ENCODE measurements around the gene FBXW10. TPM values are rescaled to one million over a fixed set of nuclear protein-coding genes. Genes with fewer than 3 reads are reported as not detected.
"Not testable (repeated sequence)": the region's sequence is repeated elsewhere in the genome, so short reads cannot be mapped to it uniquely, and the experiment has no call there.

Gene FBXW10
- total and polyA plus RNA-seq, 2 of the 4 experiments (the other 2 are of a cell fraction) = not detected

DNA sequence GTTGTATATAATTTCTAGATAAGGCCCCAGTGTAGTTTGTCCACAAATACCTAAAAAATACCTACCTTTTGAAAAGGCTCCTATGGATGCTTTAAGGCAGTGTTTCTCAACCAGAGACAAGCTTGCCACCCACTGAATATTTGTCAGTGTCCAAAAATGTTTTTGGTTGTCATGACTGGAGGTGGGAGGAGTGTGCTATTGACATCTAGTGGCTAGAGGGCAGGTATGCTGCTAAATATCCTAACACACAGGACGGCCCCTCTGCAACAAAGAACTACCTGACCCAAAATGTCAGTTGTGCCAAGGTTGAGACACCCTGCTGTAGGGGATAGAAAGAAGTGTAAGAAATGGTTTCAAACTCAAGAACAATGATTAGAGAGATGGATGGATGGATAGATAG, 47.5 kb downstream of the FBXW10 start:
- H3K27me3 ChIP-seq (ENCODE audit: control insufficient read depth, insufficient read depth, low read length); H2BK20ac ChIP-seq (ENCODE audit: low read depth, low read length); H3K4me1 ChIP-seq (ENCODE audit: control insufficient read depth, insufficient read depth, low read length); H2AK5ac ChIP-seq (ENCODE audit: low read depth, low read length); H3K9ac ChIP-seq (ENCODE audit: low read depth, low read length); POLR2A ChIA-PET (ENCODE audit: unreplicated experiment); H3K4me2 ChIP-seq (ENCODE audit: low read depth, low read length); in situ Hi-C loops (cut with MboI; ENCODE audit: low sequenced_read_pairs); H3K9me1 ChIP-seq (ENCODE audit: insufficient read depth, low read length); H3K9me3 ChIP-seq (ENCODE audit: control insufficient read depth, insufficient read depth, low read length); H3K36me3 ChIP-seq (ENCODE audit: control insufficient read depth, insufficient read depth, low read length); H4K20me1 ChIP-seq (ENCODE audit: insufficient read depth, low read length); intact Hi-C loops (cut with micrococcal nuclease); H3K4ac ChIP-seq (ENCODE audit: low read depth, low read length); H4K91ac ChIP-seq (ENCODE audit: insufficient read depth, low read depth, low read length); DNase-seq; H3K56ac ChIP-seq (ENCODE audit: extremely low read depth, insufficient read depth, low read length); CTCF ChIA-PET; H4K8ac ChIP-seq (ENCODE audit: low read depth in 2 of 2, low read length in 2 of 2); H2BK120ac ChIP-seq (ENCODE audit: low read depth, low read length); H2BK15ac ChIP-seq (ENCODE audit: low read depth, low read length); H2AK9ac ChIP-seq (replicated peaks; ENCODE audit: low read depth, low read length, poor library complexity); BruUV-seq (replicated peaks); H3K4me3 ChIP-seq (ENCODE audit: insufficient read depth, low read depth, low read length); ATAC-seq (ENCODE audit: low read depth); H4K5ac ChIP-seq (ENCODE audit: low read depth, low read length); H3K23ac ChIP-seq (ENCODE audit: low read depth, low read length); dilution Hi-C loops (cut with HindIII; ENCODE audit: low sequenced_read_pairs, unreplicated experiment); H2AFZ ChIP-seq (replicated peaks; ENCODE audit: low read length, poor library complexity); H3K14ac ChIP-seq (replicated peaks; ENCODE audit: low read depth, low read length); H3K18ac ChIP-seq (ENCODE audit: low read depth, low read length); H3K27ac ChIP-seq (ENCODE audit: insufficient read depth, low read length); H2BK5ac ChIP-seq (ENCODE audit: low read depth, low read length, poor library complexity, severe bottlenecking): not testable (repeated sequence)
- H3K79me1 ChIP-seq (ENCODE audit: low read depth in 1 of 2, low read length in 2 of 2) = peaks cover 0 to 10% of the 10 kb centered on the region in 2 experiments; a peak in 1 of 4 replicates
- no CpG with 5 or more reads among the region's 1 CpG for WGBS, 2 experiments (ENCODE audit: extremely low coverage in 2 of 2, insufficient read length in 1 of 2)

All from IMR-90 (cell line).